SK-N-SH (cell line): ENCODE data around the gene FGD2. TPM values are rescaled to one million over a fixed set of nuclear protein-coding genes. Genes with fewer than 3 reads are reported as not detected.

Experiments used
- CTCF ChIA-PET: fragments of 300-600, 350-600 bp; formaldehyde crosslinking; extraction: SDS; loops from one replicate; lab custom pipeline; 2021; lab: Yijun Ruan, JAX
- POLR2A ChIA-PET: fragments of 350-600 bp; sonication (Branson Sonifier 250); formaldehyde crosslinking; extraction: SDS; loops from one replicate; lab custom pipeline; 2020; ENCODE audit warnings: antibody characterized with exemption, inconsistent platforms; lab: Yijun Ruan, JAX
- DNase-seq: peaks from one replicate; pipeline ENCODE4 v3.0.0; 2012
- H2AFZ ChIP-seq: fragments of 200-600 bp; sonication (generic); 2 replicates; pipeline ENCODE4 v1.8.1; 2016; ENCODE audit warnings: antibody characterized with exemption, mild to moderate bottlenecking, low read depth
- H3F3A ChIP-seq: fragments of 200-600 bp; sonication (generic); replicated peaks from 2 replicates; pipeline ENCODE3; 2016; ENCODE audit warnings: antibody characterized with exemption, mild to moderate bottlenecking; ENCODE audit not compliant: insufficient read depth
- H3K27ac ChIP-seq, 2 experiments: fragments of 200-500 bp in 1 of 2; fragments of 200-600 bp in 1 of 2; sonication (Bioruptor generic) in 1 of 2; sonication (generic), shearing (Covaris generic) in 1 of 2; 2 replicates each; pipeline versions ENCODE4 v1.5.1 to v1.6.1; 2014 to 2016; ENCODE audit warnings: low read depth in 2 of 2, inconsistent platforms in 1 of 2, low read length in 1 of 2, mild to moderate bottlenecking in 1 of 2, mixed read lengths in 1 of 2
- H3K27me3 ChIP-seq: fragments of 200-600 bp; sonication (generic), shearing (Covaris generic); 2 replicates; pipeline ENCODE4 v1.6.1; 2016; ENCODE audit warnings: mixed run types; ENCODE audit not compliant: insufficient read depth
- H3K36me3 ChIP-seq, 2 experiments: fragments of 200-500 bp in 1 of 2; fragments of 200-600 bp in 1 of 2; sonication (Bioruptor generic) in 1 of 2; sonication (generic) in 1 of 2; replicated peaks in 1 of 2; 2 replicates each; pipeline versions ENCODE3 to v1.5.1; 2014 to 2016; ENCODE audit warnings: low read length in 1 of 2, mild to moderate bottlenecking in 1 of 2; ENCODE audit not compliant: insufficient read depth in 2 of 2, control insufficient read depth in 1 of 2
- H3K4me1 ChIP-seq, 2 experiments: fragments of 200-500 bp in 1 of 2; fragments of 200-600 bp in 1 of 2; sonication (Bioruptor generic) in 1 of 2; sonication (generic), shearing (Covaris generic) in 1 of 2; 2 replicates each; pipeline versions ENCODE4 v1.5.1 to v1.6.1; 2014 to 2016; ENCODE audit warnings: low read depth in 1 of 2, low read length in 1 of 2, mixed run types in 1 of 2; ENCODE audit not compliant: insufficient read depth in 2 of 2, control insufficient read depth in 1 of 2
- H3K4me2 ChIP-seq: fragments of 200-600 bp; sonication (generic), shearing (Covaris generic); 2 replicates; pipeline ENCODE4 v1.6.1; 2017; ENCODE audit warnings: mixed run types
- H3K4me3 ChIP-seq, 2 experiments: fragments of 200-500 bp in 1 of 2; fragments of 200-600 bp in 1 of 2; sonication (Bioruptor generic) in 1 of 2; sonication (generic), shearing (Covaris generic) in 1 of 2; 2 replicates each; pipeline versions ENCODE4 v1.5.1 to v1.8.1; 2014 to 2016; ENCODE audit warnings: low read depth in 2 of 2, inconsistent platforms in 1 of 2, low read length in 1 of 2, mild to moderate bottlenecking in 1 of 2, mixed read lengths in 1 of 2, moderate library complexity in 1 of 2
- H3K79me2 ChIP-seq: fragments of 200-600 bp; sonication (generic); 2 replicates; pipeline ENCODE4 v1.8.1; 2017; ENCODE audit warnings: mild to moderate bottlenecking; ENCODE audit not compliant: insufficient read depth
- H3K9ac ChIP-seq: fragments of 200-600 bp; sonication (generic); 2 replicates; pipeline ENCODE4 v1.6.1; 2017; ENCODE audit warnings: mixed run types
- H3K9me2 ChIP-seq: fragments of 200-600 bp; sonication (generic); 2 replicates; pipeline ENCODE4 v1.6.1; 2017; ENCODE audit warnings: mixed run types
- H3K9me3 ChIP-seq: fragments of 200-600 bp; sonication (generic); 2 replicates; pipeline ENCODE4 v1.6.1; 2017; ENCODE audit warnings: mixed run types, mild to moderate bottlenecking, moderate library complexity
- H4K20me1 ChIP-seq: fragments of 200-600 bp; sonication (generic); 2 replicates; pipeline ENCODE4 v1.6.1; 2017; ENCODE audit warnings: mild to moderate bottlenecking, mixed run types; ENCODE audit not compliant: insufficient read depth
- CTCF ChIP-seq: fragments of 200-600 bp; sonication (generic); IDR thresholded peaks from 2 replicates; pipeline ENCODE4 v1.6.1; 2017; ENCODE audit warnings: antibody characterized with exemption, mild to moderate bottlenecking, moderate library complexity
- MAX ChIP-seq: IDR thresholded peaks from 2 replicates; pipeline ENCODE4 v1.4.0; 2012; ENCODE audit warnings: low read depth
- MXI1 ChIP-seq: IDR thresholded peaks from 2 replicates; pipeline ENCODE4 v1.6.1; 2012; ENCODE audit warnings: mild to moderate bottlenecking, low read depth, low read length, improper control_type of control experiment
- RAD21 ChIP-seq: IDR thresholded peaks from 2 replicates; pipeline ENCODE4 v1.6.1; 2012; ENCODE audit warnings: mild to moderate bottlenecking, low read length
- REST ChIP-seq: IDR thresholded peaks from 2 replicates; pipeline ENCODE4 v1.6.1; 2012; ENCODE audit warnings: mild to moderate bottlenecking, low read depth, low read length, moderate library complexity
- RFX5 ChIP-seq: IDR thresholded peaks from 2 replicates; pipeline ENCODE4 v1.6.1; 2012; ENCODE audit warnings: mild to moderate bottlenecking, improper control_type of control experiment, low read length
- TEAD4 ChIP-seq: IDR thresholded peaks from 2 replicates; pipeline ENCODE4 v1.4.0; 2012; ENCODE audit warnings: mild to moderate bottlenecking, borderline replicate concordance; ENCODE audit not compliant: insufficient read depth
- USF2 ChIP-seq: fragments of 150-350 bp; IDR thresholded peaks from 2 replicates; pipeline ENCODE4 v1.6.1; 2017; ENCODE audit warnings: antibody characterized with exemption, low read length, low read depth, borderline replicate concordance
- WGBS: methylation state at CpG from one replicate; pipeline ENCODE4 v1.1.6; 2017; ENCODE audit warnings: low lambda C conversion rate; 5-methylcytosine and 5-hydroxymethylcytosine counted together
- polyA plus RNA-seq, 3 experiments: library from polyadenylated mRNA; depleted of rRNA; stranded (reverse); fragments of >200 nt; gene quantifications; 2 replicates each; pipeline ENCODE4 v1.2.3, GENCODE V29; 2012

The FGD2 gene
- polyA plus RNA-seq, 1 of the 3 experiments (the other 2 are of a cell fraction) = not detected

- CTCF ChIA-PET = interaction anchor here (1.0 to 7.8 kb wide), 7 partner anchors 33 to 219 kb away, joined by 3 to 54 read pairs (median 4); partner anchors contain the start of gene C6orf89
These were observed 20.0 kb upstream of the FGD2 start for GRCh38 chr6:36985417-36985807.

GRCh38 chr6:36985808-36986703 is 19.4 kb upstream of the FGD2 start, which contains the start of gene MTCH1:
Gene MTCH1, minus strand, starts transcription at chr6:36986196. Its CDS starts 23 bp downstream, at chr6:36986173.
- Histone ChIP-seq H3K9ac (peak within 1 kb of the TSS; percentile 100), H3K4me3 (peak within 1 kb of the TSS; percentile 93 to 95), H2AFZ (peak within 1 kb of the TSS; percentile 94), H3K4me2 (peak within 1 kb of the TSS; percentile 82), H3K27me3 (no peaks in the 10 kb centered on the region; the same call in 1 of the 2 replicates), H3F3A (no peaks in the 10 kb centered on the region), H3K9me3 (no peaks in the 10 kb centered on the region), H4K20me1 (peaks cover 37% of the 10 kb centered on the region), H3K27ac (peak within 1 kb of the TSS; percentile 64 to 93), H3K36me3 (no peaks in the 10 kb centered on the region), H3K79me2 (peaks cover 49% of the 10 kb centered on the region), H3K9me2 (no peaks in the 10 kb centered on the region), H3K4me1 (peaks cover 0 to 21% of the 10 kb centered on the region in 2 experiments; a peak in 2 of 4 replicates)
- 2% methylated on average over 32 of the region's 101 CpGs for WGBS
- POLR2A ChIA-PET = interaction anchor here (0.5 to 2.2 kb wide), 11 partner anchors 11 to 1508 kb away, joined by 3 to 16 read pairs (median 3); partner anchors contain the start of genes C6orf89 and PIM1
- DNase-seq = peak; percentile 98
- CTCF ChIA-PET = interaction anchor here (1.0 to 7.8 kb wide), 7 partner anchors 32 to 220 kb away, joined by 3 to 54 read pairs (median 4); partner anchors contain the start of gene C6orf89
- TF ChIP-seq MXI1 (peak; percentile 90), TEAD4 (0 out of 2 replicates have a peak, but pooled peaks have one; percentile 28), CTCF (no peak), USF2 (peak; percentile 92)

More at GRCh38 chr6:36985417-36985807, 20.0 kb upstream of the FGD2 start:
- Histone ChIP-seq H3K36me3 (peaks cover 0 to 2% of the 10 kb centered on the region in 2 experiments), H3K9me2 (no peaks in the 10 kb centered on the region), H3K9ac (peak overlapping the region; percentile 100), H3K4me3 (peak overlapping the region; percentile 93 to 95), H3K27me3 (no peaks in the 10 kb centered on the region; the same call in 1 of the 2 replicates), H3K4me1 (peaks cover 0 to 21% of the 10 kb centered on the region in 2 experiments; a peak in 2 of 4 replicates), H2AFZ (peak overlapping the region; percentile 42; the same call in 1 of the 2 replicates), H4K20me1 (peaks cover 43% of the 10 kb centered on the region), H3K9me3 (no peaks in the 10 kb centered on the region), H3K4me2 (peak overlapping the region; percentile 82), H3F3A (no peaks in the 10 kb centered on the region), H3K27ac (peak overlapping the region; percentile 64 to 72; a peak in 3 of 4 replicates), H3K79me2 (peaks cover 55% of the 10 kb centered on the region)
- WGBS = under 1% methylated on average over 15 of the region's 15 CpGs
- POLR2A ChIA-PET = interaction anchor here (0.6 to 2.2 kb wide), 8 partner anchors 12 to 218 kb away, joined by 3 to 16 read pairs (median 3); partner anchors contain the start of genes C6orf89 and PIM1
- no peak for DNase-seq
- TF ChIP-seq RAD21 = no peak
- TF ChIP-seq REST = no peak
- no peak for TF ChIP-seq MAX
- TF ChIP-seq RFX5 = no peak
